Loucy (cell line): ENCODE results near the gene ABHD17A.

Experiments used
- CTCF ChIP-seq: fragments of 200-600 bp; sonication (generic); conservative IDR thresholded peaks from 2 replicates; pipeline ENCODE4 v1.5.1; 2014; ENCODE audit warnings: mild to moderate bottlenecking, antibody characterized with exemption, low read length
- EZH2phosphoT487 ChIP-seq: fragments of 200-600 bp; IDR thresholded peaks from 2 replicates; pipeline ENCODE4 v1.6.1; 2018; ENCODE audit warnings: antibody characterized with exemption, mild to moderate bottlenecking, moderate library complexity, borderline replicate concordance

- TF ChIP-seq CTCF = no peak
- no peak for TF ChIP-seq EZH2phosphoT487
Observed at GRCh38 chr19:1846517-1847204, 38.6 kb downstream of the ABHD17A start.
